Measurements from ENCODE around the gene KIF2C.
"Not testable (repeated sequence)": the region's sequence is repeated elsewhere in the genome, so short reads cannot be mapped to it uniquely, and the experiment has no call there.

Gene KIF2C

GRCh38 chr1:44739307-44740178 lies at the start of gene KIF2C:
Gene KIF2C (plus strand): TSS chr1:44739837. CDS start chr1:44739933, 96 bp downstream.
- DNase-seq: peak; percentile 98

GRCh38 chr1:44693159-44693558 lies 46.5 kb upstream of the KIF2C start:
- no peak for DNase-seq

DNA sequence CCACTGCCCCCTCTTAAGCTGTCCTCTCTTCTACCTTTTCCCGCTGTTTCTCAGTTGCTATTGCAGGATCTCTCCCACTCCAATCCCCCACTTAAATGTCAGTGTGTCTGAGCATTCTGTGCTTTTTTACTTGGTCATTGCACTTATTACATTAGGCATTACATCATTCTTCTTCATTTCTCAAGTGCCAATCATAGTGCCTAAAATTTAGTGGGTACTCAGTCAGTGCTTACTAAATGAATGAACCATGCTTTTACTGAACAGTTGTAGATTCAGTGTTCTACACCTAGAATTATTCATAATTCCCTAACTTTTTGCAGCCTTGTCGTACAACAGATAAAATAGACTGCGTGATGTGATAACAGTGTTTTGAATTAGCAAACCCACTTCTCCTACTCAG lies 45.7 kb upstream of the KIF2C start:
- DNase-seq: no peak

- no peak for DNase-seq
These were observed 44.7 kb upstream of the KIF2C start for GRCh38 chr1:44694863-44695478.

DNA sequence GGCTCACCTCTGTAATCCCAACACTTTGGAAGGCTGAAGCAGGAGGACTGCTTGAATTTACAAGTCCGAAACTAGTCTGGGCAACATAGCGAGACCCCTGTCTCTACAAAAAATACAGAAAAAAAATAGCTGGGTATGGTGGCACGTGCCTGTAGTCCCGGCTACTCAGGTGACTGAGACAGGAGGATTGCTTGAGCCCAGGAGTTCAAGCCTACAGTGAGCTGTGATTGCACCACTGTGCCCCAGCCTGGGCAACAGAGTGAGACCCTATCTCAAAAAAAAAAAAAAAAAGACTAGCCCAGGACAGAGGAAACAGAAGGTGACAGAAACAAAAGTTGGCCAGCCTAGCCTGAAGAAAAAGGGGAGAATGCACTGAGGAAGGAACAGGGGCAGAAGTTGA lies 44.0 kb upstream of the KIF2C start:
- no peak for DNase-seq

DNA sequence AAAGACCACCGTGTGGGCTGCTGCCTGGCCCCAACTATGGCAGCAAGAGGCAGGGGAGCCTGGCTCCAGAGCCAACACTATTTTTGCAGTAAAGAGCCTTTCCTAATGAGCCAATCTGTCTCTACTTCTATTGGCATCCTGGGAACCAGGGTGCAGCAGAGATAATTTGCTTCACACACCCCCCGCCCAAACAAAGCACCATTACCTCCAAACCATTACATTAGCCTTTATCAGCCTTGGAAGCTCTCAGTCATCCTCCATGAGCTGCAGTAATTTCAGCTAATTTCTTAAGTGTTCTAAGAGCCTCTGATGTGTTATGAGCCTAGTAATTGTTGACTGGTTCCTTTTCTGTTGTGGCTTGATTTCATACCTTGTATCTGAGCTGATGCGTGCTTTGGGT lies 43.5 kb upstream of the KIF2C start:
- no peak for DNase-seq

DNA sequence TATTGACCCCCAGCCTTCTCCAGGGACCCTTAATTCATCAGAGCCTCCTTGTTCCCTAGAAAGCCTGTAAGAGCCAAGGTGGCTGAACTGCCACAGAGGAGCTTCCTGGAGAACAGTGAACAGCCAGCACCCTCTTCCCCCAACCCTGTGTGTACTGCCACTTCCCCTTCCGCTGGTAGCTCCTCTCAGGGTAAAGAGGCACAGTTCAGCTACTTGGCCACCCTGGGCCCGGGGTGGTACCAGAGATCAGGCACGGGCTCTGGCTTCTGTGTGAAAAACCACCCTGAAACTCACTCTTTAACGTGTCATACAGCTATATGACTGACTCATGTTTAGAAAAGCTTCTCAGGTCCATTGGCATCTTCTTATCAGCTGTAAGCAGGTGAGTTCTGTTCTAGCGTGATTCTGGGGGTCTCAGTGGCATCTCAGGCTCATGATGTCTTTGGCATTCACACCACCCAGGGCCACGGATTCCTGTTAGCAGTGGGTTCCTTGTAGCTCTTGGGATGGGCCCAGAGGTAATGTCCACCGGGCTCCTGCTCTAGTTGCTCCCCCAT lies 42.8 kb upstream of the KIF2C start:
- DNase-seq: no peak

DNA sequence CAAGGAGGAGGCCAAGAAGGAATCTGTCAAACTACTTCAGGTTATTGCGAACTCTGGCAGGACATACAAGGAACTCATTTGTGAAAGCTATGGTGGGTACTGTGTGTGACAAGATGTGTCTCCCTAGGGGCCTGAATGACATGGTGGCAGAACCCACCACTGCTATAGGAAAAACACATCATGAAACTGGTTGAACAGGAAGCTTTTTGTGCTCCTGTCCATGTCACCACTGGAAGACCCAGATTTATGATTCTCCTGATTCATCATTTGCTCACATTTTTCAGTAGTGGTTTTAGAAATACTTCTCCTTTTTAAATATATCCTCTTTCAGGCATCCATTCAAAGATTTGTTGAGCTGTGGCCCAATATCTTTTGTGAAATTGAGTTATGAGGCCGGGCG lies 41.5 kb upstream of the KIF2C start:
- no peak for DNase-seq

- not testable (repeated sequence) for DNase-seq
These were observed 40.3 kb upstream of the KIF2C start for GRCh38 chr1:44699375-44699774.

GRCh38 chr1:44700573-44700972 lies 39.1 kb upstream of the KIF2C start:
- no peak for DNase-seq

GRCh38 chr1:44701141-44701573 lies 38.5 kb upstream of the KIF2C start:
- no peak for DNase-seq

DNA sequence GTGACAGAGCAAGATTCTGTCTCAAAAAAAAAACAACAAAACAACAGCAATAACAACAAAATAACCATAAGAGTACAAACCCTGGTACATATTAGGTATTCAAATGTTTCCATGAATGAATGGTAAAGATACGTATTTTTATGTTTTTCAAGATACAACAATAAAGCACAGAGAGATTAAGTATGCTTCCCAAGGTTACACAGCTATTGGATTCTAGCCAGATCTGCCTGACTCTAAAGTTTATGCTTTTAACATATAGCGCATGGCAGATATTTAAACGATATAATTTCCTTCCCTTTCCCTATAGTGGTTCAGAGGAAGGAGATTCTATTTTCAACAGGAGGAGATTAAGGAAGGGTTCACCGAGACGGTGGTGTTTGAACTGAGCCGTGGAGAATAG lies 34.2 kb upstream of the KIF2C start:
- DNase-seq: no peak

GRCh38 chr1:44705938-44706337 lies 33.7 kb upstream of the KIF2C start:
- DNase-seq: no peak

- DNase-seq: no peak
These were observed 32.3 kb upstream of the KIF2C start for GRCh38 chr1:44707112-44707881.

DNA sequence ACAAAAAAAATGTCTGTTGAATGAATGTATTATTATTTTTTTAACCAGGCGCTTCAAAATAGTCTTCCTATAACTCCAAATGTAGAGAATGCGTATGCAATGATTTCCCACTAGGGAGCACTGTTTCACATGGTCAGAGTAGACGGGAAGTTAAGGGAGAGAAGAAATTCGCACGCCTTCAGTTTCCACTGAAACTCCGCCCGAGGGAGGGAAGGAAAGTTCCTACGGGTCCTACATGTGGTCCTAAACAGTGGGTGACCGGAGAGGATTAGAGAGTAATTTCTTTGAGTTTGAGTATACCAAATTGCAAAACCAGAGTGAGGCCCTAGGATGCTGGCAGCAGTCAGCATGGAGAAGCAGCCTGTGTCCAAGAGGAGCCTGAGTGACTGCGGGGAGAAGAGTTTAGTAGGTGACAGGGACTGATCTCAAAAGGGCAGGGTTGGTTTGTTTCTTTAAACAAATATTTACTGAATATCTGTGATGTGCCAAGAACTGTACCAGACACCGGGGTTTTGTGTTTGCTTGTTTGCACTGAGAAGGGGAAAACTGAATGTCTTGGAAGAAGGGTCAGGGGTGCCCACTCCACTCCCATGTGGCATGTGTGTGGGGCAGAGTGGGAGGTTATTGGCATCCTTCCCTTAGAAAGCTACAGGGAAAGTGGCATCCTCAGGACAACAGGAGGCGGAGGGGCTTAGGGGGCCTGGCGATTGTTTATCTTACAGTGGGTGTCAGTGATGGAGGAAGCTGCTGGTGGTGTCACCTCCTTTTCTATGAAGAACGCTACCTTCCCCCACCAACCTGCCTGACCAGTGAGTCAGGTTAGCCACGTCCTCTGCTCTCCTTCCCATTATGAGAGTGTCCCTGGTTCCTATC lies 31.4 kb upstream of the KIF2C start:
- DNase-seq: no peak

DNA sequence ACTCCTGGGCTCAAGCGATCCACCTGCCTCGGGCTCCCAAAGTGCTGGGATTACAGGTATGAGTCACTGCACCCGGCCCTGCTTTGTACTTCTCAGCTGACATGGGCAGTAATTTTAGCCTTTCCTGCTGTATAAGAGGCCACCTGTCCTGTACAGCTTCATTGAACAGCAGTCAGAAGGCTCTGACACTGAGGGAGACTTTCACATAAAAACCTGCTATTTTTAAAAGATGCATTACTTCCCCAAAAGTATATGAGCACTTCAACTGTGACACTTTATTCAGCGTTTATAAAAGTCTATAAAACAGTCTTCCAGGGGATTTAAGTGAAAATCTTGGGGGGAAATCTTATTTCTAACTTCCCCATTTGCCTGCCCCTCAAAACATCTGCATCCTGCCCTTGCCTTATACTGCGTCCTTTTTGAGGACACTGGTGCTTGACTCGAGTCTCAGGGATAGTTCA lies 26.3 kb upstream of the KIF2C start:
- DNase-seq: no peak

DNA sequence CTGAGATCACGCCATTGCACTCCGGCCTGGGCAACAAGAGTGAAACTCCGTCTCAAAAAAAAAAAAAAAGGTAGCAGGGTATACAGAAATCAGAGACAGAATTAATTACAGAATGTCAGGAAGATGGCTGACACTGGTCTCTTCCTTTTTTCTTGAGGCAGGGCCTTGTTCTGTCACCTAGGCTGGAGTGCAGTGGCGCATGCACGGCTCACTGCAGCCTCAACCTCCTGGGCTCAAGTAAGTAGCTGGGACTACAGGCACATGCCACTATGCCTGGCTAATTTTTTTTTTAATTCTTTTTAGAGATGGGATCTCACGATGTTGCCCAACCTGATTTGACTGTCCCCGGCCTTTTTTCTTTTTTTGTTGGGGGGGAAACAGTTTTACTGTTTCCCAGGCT lies 25.1 kb upstream of the KIF2C start:
- no peak for DNase-seq

- peak; percentile 68 for DNase-seq
These were observed 24.6 kb upstream of the KIF2C start for GRCh38 chr1:44714944-44715571.

- no peak for DNase-seq
These were observed 22.5 kb upstream of the KIF2C start for GRCh38 chr1:44717156-44717555.

GRCh38 chr1:44717653-44718052 lies 22.0 kb upstream of the KIF2C start:
- DNase-seq: no peak

- DNase-seq: no peak
These were observed 21.5 kb upstream of the KIF2C start for GRCh38 chr1:44718091-44718490.

- no peak for DNase-seq
These were observed 20.3 kb upstream of the KIF2C start for GRCh38 chr1:44719318-44719717.
